ENCODE measurements around the gene STUB1. TPM values are rescaled to one million over a fixed set of nuclear protein-coding genes. Genes with fewer than 3 reads are reported as not detected.

Gene STUB1
- total RNA-seq, 1 donor from 2014 or later, result 78.3 TPM

- TF ChIP-seq, protein P1, sequence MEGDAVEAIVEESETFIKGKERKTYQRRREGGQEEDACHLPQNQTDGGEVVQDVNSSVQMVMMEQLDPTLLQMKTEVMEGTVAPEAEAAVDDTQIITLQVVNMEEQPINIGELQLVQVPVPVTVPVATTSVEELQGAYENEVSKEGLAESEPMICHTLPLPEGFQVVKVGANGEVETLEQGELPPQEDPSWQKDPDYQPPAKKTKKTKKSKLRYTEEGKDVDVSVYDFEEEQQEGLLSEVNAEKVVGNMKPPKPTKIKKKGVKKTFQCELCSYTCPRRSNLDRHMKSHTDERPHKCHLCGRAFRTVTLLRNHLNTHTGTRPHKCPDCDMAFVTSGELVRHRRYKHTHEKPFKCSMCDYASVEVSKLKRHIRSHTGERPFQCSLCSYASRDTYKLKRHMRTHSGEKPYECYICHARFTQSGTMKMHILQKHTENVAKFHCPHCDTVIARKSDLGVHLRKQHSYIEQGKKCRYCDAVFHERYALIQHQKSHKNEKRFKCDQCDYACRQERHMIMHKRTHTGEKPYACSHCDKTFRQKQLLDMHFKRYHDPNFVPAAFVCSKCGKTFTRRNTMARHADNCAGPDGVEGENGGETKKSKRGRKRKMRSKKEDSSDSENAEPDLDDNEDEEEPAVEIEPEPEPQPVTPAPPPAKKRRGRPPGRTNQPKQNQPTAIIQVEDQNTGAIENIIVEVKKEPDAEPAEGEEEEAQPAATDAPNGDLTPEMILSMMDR (IDR thresholded peaks at IDR 0.05; ENCODE audit: partially characterized antibody, unreplicated experiment), result no peak
- peaks cover 19% of the 10 kb centered on the region for H3K27me3 Mint-ChIP-seq (ENCODE audit: unreplicated experiment)
- H3K36me3 Mint-ChIP-seq (ENCODE audit: unreplicated experiment), result no peaks in the 10 kb centered on the region
- DNase-seq, result peak; percentile 98
- H3K4me3 Mint-ChIP-seq (ENCODE audit: unreplicated experiment), result peak within 1 kb of the TSS; percentile 85
- peaks cover 19% of the 10 kb centered on the region for H3K4me1 Mint-ChIP-seq (ENCODE audit: low read depth, unreplicated experiment)
- H3K9me3 Mint-ChIP-seq (ENCODE audit: unreplicated experiment), result peaks cover 17% of the 10 kb centered on the region
- peak within 1 kb of the TSS; percentile 85 for H3K27ac Mint-ChIP-seq (ENCODE audit: unreplicated experiment)
Measured at GRCh38 chr16:714558-715476, 34.6 kb downstream of the STUB1 start, which contains the start of gene METRN. METRN (plus strand) TSS chr16:715118; CDS start chr16:715290, 172 bp downstream.

DNA sequence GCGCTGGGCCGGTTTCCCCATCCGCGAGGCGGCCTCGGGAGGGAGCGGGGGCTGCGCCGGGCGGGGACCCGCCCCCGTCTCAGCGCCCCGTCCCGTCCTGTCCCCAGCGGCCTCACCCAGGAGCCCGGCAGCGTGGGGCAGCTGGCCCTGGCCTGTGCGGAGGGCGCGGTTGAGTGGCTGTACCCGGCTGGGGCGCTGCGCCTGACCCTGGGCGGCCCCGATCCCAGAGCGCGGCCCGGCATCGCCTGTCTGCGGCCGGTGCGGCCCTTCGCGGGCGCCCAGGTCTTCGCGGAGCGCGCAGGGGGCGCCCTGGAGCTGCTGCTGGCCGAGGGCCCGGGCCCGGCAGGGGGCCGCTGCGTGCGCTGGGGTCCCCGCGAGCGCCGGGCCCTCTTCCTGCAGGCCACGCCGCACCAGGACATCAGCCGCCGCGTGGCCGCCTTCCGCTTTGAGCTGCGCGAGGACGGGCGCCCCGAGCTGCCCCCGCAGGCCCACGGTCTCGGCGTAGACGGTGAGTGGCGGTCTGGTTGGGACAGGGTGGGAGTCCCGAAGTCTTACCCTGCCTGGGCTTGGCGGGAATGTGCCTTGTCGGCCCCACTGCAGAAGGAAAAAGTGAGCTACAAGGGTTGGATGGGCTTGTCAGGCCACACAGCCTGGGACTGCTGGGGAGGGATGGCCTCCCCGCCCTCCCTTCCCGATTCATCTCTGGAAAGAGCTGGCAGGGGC lies 35.4 kb downstream of the STUB1 start:
- no peaks in the 10 kb centered on the region for H3K36me3 Mint-ChIP-seq (ENCODE audit: unreplicated experiment)
- H3K27ac Mint-ChIP-seq (ENCODE audit: unreplicated experiment), result peak overlapping the region; percentile 85
- peaks cover 20% of the 10 kb centered on the region for H3K4me1 Mint-ChIP-seq (ENCODE audit: low read depth, unreplicated experiment)
- TF ChIP-seq, protein P1 (IDR thresholded peaks at IDR 0.05; ENCODE audit: partially characterized antibody, unreplicated experiment), result peak; percentile 11
- H3K9me3 Mint-ChIP-seq (ENCODE audit: unreplicated experiment), result peaks cover 20% of the 10 kb centered on the region
- peaks cover 25% of the 10 kb centered on the region for H3K27me3 Mint-ChIP-seq (ENCODE audit: unreplicated experiment)
- peak overlapping the region; percentile 85 for H3K4me3 Mint-ChIP-seq (ENCODE audit: unreplicated experiment)
- peak; percentile 72 for DNase-seq

DNA sequence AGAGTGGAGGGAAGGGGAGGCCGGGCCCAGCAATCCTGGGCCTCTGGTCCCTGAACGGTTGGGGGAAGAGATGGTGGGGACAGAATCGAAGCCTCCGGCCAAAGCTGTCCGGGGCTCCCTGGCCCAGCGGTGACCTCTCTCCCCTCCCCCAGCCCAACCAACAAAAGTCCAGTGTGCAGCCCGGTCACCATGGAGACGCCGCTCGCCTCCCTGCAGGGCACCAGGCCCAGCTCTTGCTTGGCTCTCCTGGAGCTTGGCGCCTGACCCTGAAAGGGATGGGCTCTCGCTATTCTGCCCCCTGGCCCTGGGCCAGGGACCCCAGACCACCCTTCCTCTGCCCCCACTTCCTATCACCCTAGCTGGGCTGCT lies 36.0 kb downstream of the STUB1 start:
- peaks cover 25% of the 10 kb centered on the region for H3K27me3 Mint-ChIP-seq (ENCODE audit: unreplicated experiment)
- peak overlapping the region; percentile 85 for H3K27ac Mint-ChIP-seq (ENCODE audit: unreplicated experiment)
- peak overlapping the region; percentile 85 for H3K4me3 Mint-ChIP-seq (ENCODE audit: unreplicated experiment)
- H3K4me1 Mint-ChIP-seq (ENCODE audit: low read depth, unreplicated experiment), result peaks cover 19% of the 10 kb centered on the region
- no peaks in the 10 kb centered on the region for H3K36me3 Mint-ChIP-seq (ENCODE audit: unreplicated experiment)
- TF ChIP-seq, protein P1 (IDR thresholded peaks at IDR 0.05; ENCODE audit: partially characterized antibody, unreplicated experiment), result no peak
- peaks cover 20% of the 10 kb centered on the region for H3K9me3 Mint-ChIP-seq (ENCODE audit: unreplicated experiment)
- DNase-seq, result peak; percentile 79

DNA sequence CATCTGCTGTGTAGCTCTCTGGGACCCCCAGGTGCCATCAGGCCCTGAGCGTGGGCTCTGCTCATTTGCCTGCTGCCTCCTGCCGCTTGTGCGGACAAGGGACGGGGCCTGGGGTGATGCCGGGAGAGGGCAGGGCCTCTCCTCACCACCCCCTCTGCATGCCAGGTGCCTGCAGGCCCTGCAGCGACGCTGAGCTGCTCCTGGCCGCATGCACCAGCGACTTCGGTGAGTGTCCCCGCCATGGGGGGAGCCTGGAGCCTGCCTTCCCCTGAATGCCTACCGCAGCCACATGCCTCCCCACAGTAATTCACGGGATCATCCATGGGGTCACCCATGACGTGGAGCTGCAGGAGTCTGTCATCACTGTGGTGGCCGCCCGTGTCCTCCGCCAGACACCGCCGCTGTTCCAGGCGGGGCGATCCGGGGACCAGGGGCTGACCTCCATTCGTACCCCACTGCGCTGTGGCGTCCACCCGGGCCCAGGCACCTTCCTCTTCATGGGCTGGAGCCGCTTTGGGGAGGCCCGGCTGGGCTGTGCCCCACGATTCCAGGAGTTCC lies 36.6 kb downstream of the STUB1 start:
- no peak for DNase-seq
- H3K27me3 Mint-ChIP-seq (ENCODE audit: unreplicated experiment), result peaks cover 25% of the 10 kb centered on the region
- no peaks in the 10 kb centered on the region for H3K36me3 Mint-ChIP-seq (ENCODE audit: unreplicated experiment)
- TF ChIP-seq, protein P1 (IDR thresholded peaks at IDR 0.05; ENCODE audit: partially characterized antibody, unreplicated experiment), result no peak
- H3K9me3 Mint-ChIP-seq (ENCODE audit: unreplicated experiment), result peaks cover 20% of the 10 kb centered on the region
- H3K4me3 Mint-ChIP-seq (ENCODE audit: unreplicated experiment), result peak overlapping the region; percentile 85
- peaks cover 17% of the 10 kb centered on the region for H3K4me1 Mint-ChIP-seq (ENCODE audit: low read depth, unreplicated experiment)
- no peak overlapping the region for H3K27ac Mint-ChIP-seq (ENCODE audit: unreplicated experiment)

All from glutamatergic neuron (in vitro differentiated cells).